Measurements from ENCODE around the gene MYBBP1A. TPM values are rescaled to one million over a fixed set of nuclear protein-coding genes. Genes with fewer than 3 reads are reported as not detected.

MYBBP1A gene
- polyA plus RNA-seq, 2 of the 4 experiments (the other 2 are of a cell fraction), result 42.9 to 95.1 TPM

- 91% methylated on average over 15 of the region's 15 CpGs for WGBS (ENCODE audit: missing lambda C conversion rate)
- H3K9me3 ChIP-seq, result no peaks in the 10 kb centered on the region
- FAIRE-seq (no peak), ATAC-seq (no peak), DNase-seq (ENCODE audit: low read depth in 1 of 2, low spot score in 1 of 2) (no peak)
- H3K27ac ChIP-seq, result no peak overlapping the region
- peaks cover 22% of the 10 kb centered on the region for H3K4me1 ChIP-seq
- no peak overlapping the region for H3K4me2 ChIP-seq
- POLR2A ChIA-PET, result no interaction called here
- TF ChIP-seq EP300 (IDR thresholded peaks at IDR 0.05) (no peak), HDAC2 (IDR thresholded peaks at IDR 0.05) (no peak), EHF (CRISPR knock-in tag; IDR thresholded peaks at IDR 0.05) (no peak), E2F6 (IDR thresholded peaks at IDR 0.05; ENCODE audit: borderline replicate concordance, low read depth) (no peak), FOSB (CRISPR knock-in tag; IDR thresholded peaks at IDR 0.05) (no peak), REST (IDR thresholded peaks at IDR 0.05) (no peak), RARB (CRISPR knock-in tag; IDR thresholded peaks at IDR 0.05) (no peak), KDM5A (IDR thresholded peaks at IDR 0.05) (no peak), ZNF302 (CRISPR knock-in tag; IDR thresholded peaks at IDR 0.05) (no peak), NR3C1 (IDR thresholded peaks at IDR 0.05) (no peak), NFE2L2 (conservative IDR thresholded peaks at IDR 0.05; ENCODE audit: low read length) (no peak), BHLHE40 (IDR thresholded peaks at IDR 0.05; ENCODE audit: low read depth, low read length) (no peak), CBX2 (IDR thresholded peaks at IDR 0.05; ENCODE audit: borderline replicate concordance, low read depth) (no peak)
- CTCF ChIA-PET, result interaction anchor here (0.6 to 1.6 kb wide), 4 partner anchors 25 to 234 kb away, joined by 3 read pairs; no protein-coding TSS in a partner anchor
- no peak overlapping the region for H3K4me3 ChIP-seq
These were observed 66.1 kb downstream of the MYBBP1A start for GRCh38 chr17:4488989-4489595.

Other genes starting within 250 kb of the MYBBP1A start
- 100 and 117 TPM in 2 replicates for gene UBE2G1, start 188.7 kb downstream of the MYBBP1A start, polyA plus RNA-seq (2011; rRNA removed)
- 76.3 to 86.2 TPM (median 78.5 TPM) in 3 replicates for gene UBE2G1, start 188.7 kb downstream of the MYBBP1A start, polyA plus RNA-seq (2017; fragmentation: RNase III; extraction: RNeasy Plus Mini Kit Qiagen cat#74134 plus additional on column Dnase treatment)
- gene SPNS3, start 121.4 kb downstream of the MYBBP1A start, polyA plus RNA-seq (2011; rRNA removed), result not detected in 2 replicates
- gene SPNS3, start 121.4 kb downstream of the MYBBP1A start, polyA plus RNA-seq (2017; fragmentation: RNase III; extraction: RNeasy Plus Mini Kit Qiagen cat#74134 plus additional on column Dnase treatment), result not detected in 3 replicates
- gene SPNS2, start 56.5 kb downstream of the MYBBP1A start, polyA plus RNA-seq (2011; rRNA removed), result 0.25 and 0.27 TPM in 2 replicates
- 0.13 to 0.46 TPM (median 0.38 TPM) in 3 replicates for gene SPNS2, start 56.5 kb downstream of the MYBBP1A start, polyA plus RNA-seq (2017; fragmentation: RNase III; extraction: RNeasy Plus Mini Kit Qiagen cat#74134 plus additional on column Dnase treatment)
- gene GGT6, start 5.2 kb upstream of the MYBBP1A start, polyA plus RNA-seq (2011; rRNA removed), result not detected in 2 replicates
- gene GGT6, start 5.2 kb upstream of the MYBBP1A start, polyA plus RNA-seq (2017; fragmentation: RNase III; extraction: RNeasy Plus Mini Kit Qiagen cat#74134 plus additional on column Dnase treatment), result not detected in 3 replicates
- gene SMTNL2, start 29.1 kb upstream of the MYBBP1A start, polyA plus RNA-seq (2011; rRNA removed), result 0.05 and 0.07 TPM in 2 replicates
- 0.06 to 0.21 TPM (median 0.10 TPM) in 3 replicates for gene SMTNL2, start 29.1 kb upstream of the MYBBP1A start, polyA plus RNA-seq (2017; fragmentation: RNase III; extraction: RNeasy Plus Mini Kit Qiagen cat#74134 plus additional on column Dnase treatment)
- gene ALOX15, start 86.3 kb upstream of the MYBBP1A start, polyA plus RNA-seq (2011; rRNA removed), result 0.12 and 0.15 TPM in 2 replicates
- gene ALOX15, start 86.3 kb upstream of the MYBBP1A start, polyA plus RNA-seq (2017; fragmentation: RNase III; extraction: RNeasy Plus Mini Kit Qiagen cat#74134 plus additional on column Dnase treatment), result 0.08 to 0.12 TPM in 2 of 3 replicates, not detected in the other
- 30.2 and 35.5 TPM in 2 replicates for gene PELP1, start 148.8 kb upstream of the MYBBP1A start, polyA plus RNA-seq (2011; rRNA removed)
- gene PELP1, start 148.8 kb upstream of the MYBBP1A start, polyA plus RNA-seq (2017; fragmentation: RNase III; extraction: RNeasy Plus Mini Kit Qiagen cat#74134 plus additional on column Dnase treatment), result 52.5 to 60.0 TPM (median 56.1 TPM) in 3 replicates
- gene ARRB2, start 155.2 kb upstream of the MYBBP1A start, polyA plus RNA-seq (2011; rRNA removed), result 73.1 and 74.9 TPM in 2 replicates
- gene ARRB2, start 155.2 kb upstream of the MYBBP1A start, polyA plus RNA-seq (2017; fragmentation: RNase III; extraction: RNeasy Plus Mini Kit Qiagen cat#74134 plus additional on column Dnase treatment), result 61.0 to 68.2 TPM (median 67.8 TPM) in 3 replicates
- gene MED11, start 176.0 kb upstream of the MYBBP1A start, polyA plus RNA-seq (2011; rRNA removed), result 57.2 and 74.0 TPM in 2 replicates
- gene MED11, start 176.0 kb upstream of the MYBBP1A start, polyA plus RNA-seq (2017; fragmentation: RNase III; extraction: RNeasy Plus Mini Kit Qiagen cat#74134 plus additional on column Dnase treatment), result 52.6 to 62.5 TPM (median 58.1 TPM) in 3 replicates
- gene ZMYND15, start 184.4 kb upstream of the MYBBP1A start, polyA plus RNA-seq (2011; rRNA removed), result 0.15 and 0.16 TPM in 2 replicates
- gene ZMYND15, start 184.4 kb upstream of the MYBBP1A start, polyA plus RNA-seq (2017; fragmentation: RNase III; extraction: RNeasy Plus Mini Kit Qiagen cat#74134 plus additional on column Dnase treatment), result 0.19 to 0.22 TPM (median 0.20 TPM) in 3 replicates
- 13.8 and 20.5 TPM in 2 replicates for gene CXCL16, start 184.5 kb upstream of the MYBBP1A start, polyA plus RNA-seq (2011; rRNA removed)
- 9.1 to 11.2 TPM (median 10.1 TPM) in 3 replicates for gene CXCL16, start 184.5 kb upstream of the MYBBP1A start, polyA plus RNA-seq (2017; fragmentation: RNase III; extraction: RNeasy Plus Mini Kit Qiagen cat#74134 plus additional on column Dnase treatment)
- gene TM4SF5, start 216.5 kb upstream of the MYBBP1A start, polyA plus RNA-seq (2011; rRNA removed), result 0.80 and 1.2 TPM in 2 replicates
- gene TM4SF5, start 216.5 kb upstream of the MYBBP1A start, polyA plus RNA-seq (2017; fragmentation: RNase III; extraction: RNeasy Plus Mini Kit Qiagen cat#74134 plus additional on column Dnase treatment), result 0.51 to 1.2 TPM (median 0.68 TPM) in 3 replicates
- gene VMO1, start 231.0 kb upstream of the MYBBP1A start, polyA plus RNA-seq (2011; rRNA removed), result 0.50 and 0.58 TPM in 2 replicates
- gene VMO1, start 231.0 kb upstream of the MYBBP1A start, polyA plus RNA-seq (2017; fragmentation: RNase III; extraction: RNeasy Plus Mini Kit Qiagen cat#74134 plus additional on column Dnase treatment), result 0.39 to 1.1 TPM (median 0.81 TPM) in 3 replicates
- not detected in 2 replicates for gene GLTPD2, start 233.6 kb upstream of the MYBBP1A start, polyA plus RNA-seq (2011; rRNA removed)
- gene GLTPD2, start 233.6 kb upstream of the MYBBP1A start, polyA plus RNA-seq (2017; fragmentation: RNase III; extraction: RNeasy Plus Mini Kit Qiagen cat#74134 plus additional on column Dnase treatment), result not detected in 3 replicates
- 376 and 414 TPM in 2 replicates for gene PSMB6, start 240.8 kb upstream of the MYBBP1A start, polyA plus RNA-seq (2011; rRNA removed)
- gene PSMB6, start 240.8 kb upstream of the MYBBP1A start, polyA plus RNA-seq (2017; fragmentation: RNase III; extraction: RNeasy Plus Mini Kit Qiagen cat#74134 plus additional on column Dnase treatment), result 387 to 424 TPM (median 414 TPM) in 3 replicates